Esophagus squamous epithelium (tissue), 4 donors: ENCODE measurements around the gene ATG14.

ENCODE experiments used
- CTCF ChIP-seq, 6 experiments: fragments of 450-650 bp in 4 of 6; fragments of 200-600 bp in 2 of 6; sonication (generic) in 2 of 6; IDR thresholded peaks; one replicate each; pipeline ENCODE4 v1.5.1; 2016 to 2019; ENCODE audit warnings: antibody characterized with exemption in 6 of 6, mild to moderate bottlenecking in 4 of 6, moderate library complexity in 4 of 6
- POLR2A ChIP-seq, 4 donors: fragments of 450-650 bp; IDR thresholded peaks; one replicate each; pipeline ENCODE4 v1.6.1; 2017; ENCODE audit warnings: antibody characterized with exemption in 4 of 4, mild to moderate bottlenecking in 4 of 4, moderate library complexity in 3 of 4

GRCh38 chr14:55419663-55420062, 8.0 kb upstream of the ATG14 start:
- TF ChIP-seq POLR2A (IDR thresholded peaks at IDR 0.05) (no peak), CTCF (IDR thresholded peaks at IDR 0.05) (no peak)
